Measurements from ENCODE around the gene FNDC8.
"Not testable (repeated sequence)": the region's sequence is repeated elsewhere in the genome, so short reads cannot be mapped to it uniquely, and the experiment has no call there.

The FNDC8 gene

DNA sequence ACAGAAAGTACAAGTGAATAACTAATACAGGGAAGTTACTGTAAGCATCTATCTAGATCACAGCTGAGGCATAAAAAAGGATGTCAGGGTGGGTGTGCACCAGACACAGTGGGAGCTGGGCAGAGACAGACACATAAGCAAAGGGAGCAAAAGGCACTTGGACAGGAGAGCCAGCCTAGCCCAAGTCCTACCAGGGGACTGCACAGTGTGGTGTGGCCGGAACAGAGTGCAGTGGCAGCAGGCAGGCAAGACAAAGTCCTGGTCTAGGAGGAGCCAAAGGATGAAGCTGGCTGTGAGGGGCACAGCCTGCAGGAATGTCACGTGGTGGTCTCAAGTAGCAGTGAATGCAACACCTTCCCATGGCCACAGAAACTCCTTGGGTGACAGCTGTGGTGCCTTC, 23.6 kb upstream of the FNDC8 start:
- FAIRE-seq, result no peak

DNA sequence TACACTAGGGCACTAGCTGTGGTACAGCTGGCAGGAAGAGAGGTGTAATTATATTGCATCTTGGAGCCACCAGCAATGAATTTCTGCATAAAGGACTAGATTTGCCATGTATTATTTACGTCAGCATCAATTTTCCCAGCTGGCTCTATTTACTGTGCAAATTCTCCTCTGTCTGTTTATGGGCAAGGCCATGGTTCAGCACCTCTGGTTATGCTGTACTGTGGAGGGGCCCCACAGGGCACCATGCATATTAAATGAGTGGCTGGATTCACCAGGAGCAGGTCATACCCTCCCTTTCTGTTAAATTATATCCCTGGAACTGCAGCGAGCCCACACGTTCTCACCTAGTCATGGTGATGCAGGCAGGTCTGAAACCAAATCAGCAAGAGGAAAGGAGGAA, 21.5 kb upstream of the FNDC8 start:
- FAIRE-seq, result no peak

DNA sequence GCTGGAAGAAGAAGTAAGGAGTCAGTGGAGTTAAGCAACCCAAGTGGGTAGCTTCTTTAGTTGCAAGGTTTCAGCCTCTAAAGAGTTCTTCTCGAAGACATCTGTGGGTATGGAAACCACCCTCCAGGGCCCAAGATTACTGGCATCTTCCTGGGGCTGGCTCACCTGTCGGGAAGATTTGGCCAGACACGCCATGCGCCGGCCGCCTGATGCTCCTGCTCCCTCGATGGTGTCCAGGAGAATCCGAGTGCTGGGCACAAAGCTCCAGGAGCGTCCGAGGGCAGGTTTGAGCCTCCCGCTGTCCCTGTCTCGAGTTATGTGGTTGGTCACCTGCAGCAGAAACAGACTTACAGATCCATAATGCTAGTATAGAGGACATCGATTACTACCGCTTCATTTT, 20.4 kb upstream of the FNDC8 start:
- no peak for FAIRE-seq

DNA sequence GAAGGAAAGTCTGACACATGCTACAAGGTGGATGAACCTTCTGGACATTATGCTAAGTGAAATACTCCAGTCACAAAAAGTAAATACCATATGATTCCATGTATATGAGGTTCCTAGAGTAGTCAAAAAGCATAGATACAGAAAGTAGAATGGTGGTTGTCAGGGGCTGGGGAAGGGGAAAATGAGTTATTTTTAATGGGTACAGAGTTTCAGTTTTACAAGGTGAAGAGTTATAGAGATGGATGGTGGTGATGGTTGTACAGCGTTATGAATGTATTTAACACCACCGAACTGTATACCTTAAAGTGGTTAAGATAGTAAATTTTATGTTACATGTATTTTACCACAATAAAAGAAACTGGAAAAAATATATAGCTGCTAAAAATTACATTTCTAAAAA, 19.7 kb upstream of the FNDC8 start:
- FAIRE-seq, result no peak

DNA sequence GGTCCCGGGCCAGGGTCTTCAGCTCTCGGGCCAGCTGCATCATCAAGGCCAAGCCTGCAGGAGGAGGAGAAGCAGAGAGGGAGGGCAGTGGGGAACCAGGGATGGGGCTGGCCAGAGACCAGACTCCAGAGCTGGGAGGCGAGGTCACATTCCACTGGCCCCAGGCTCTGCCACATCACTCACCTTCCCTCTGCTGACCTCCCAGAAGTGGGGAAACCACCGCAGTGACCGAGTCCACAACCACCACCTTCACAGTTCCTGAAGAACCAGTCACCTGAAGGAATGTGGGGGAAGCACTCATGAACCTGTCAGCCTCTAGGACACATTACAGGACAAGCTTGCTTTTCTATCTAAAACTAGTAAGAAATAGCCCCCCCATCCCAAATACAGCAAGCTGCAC, 18.1 kb upstream of the FNDC8 start:
- no peak for FAIRE-seq

DNA sequence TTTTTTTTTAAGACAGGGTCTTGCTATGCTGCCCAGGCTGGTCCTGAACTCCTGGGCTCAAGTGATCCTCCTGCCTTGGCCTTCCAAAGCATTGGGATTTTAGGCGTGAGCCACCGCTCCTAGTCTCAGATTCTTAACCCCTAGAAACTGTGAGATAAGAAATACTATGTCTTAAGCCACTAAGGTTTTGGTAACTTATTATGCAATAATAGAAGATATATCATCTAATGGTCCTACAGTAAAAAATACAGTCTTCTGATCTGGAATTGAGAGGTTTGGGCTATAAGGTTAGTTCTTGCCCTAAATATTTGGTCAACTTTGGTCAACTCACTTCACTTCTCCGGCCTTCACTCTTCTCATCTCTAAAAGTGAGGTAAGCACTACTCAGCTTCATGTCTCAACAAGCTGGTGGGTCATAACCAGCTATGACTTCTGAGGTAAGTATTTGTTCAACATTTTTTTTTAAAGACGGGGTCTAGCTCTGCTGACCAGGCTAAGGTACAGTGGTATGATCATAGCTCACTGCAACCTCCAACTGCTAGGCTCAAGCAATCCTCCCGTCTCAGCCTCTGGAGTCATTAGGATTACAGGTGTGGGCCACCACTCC, 16.5 kb upstream of the FNDC8 start:
- FAIRE-seq, result no peak

DNA sequence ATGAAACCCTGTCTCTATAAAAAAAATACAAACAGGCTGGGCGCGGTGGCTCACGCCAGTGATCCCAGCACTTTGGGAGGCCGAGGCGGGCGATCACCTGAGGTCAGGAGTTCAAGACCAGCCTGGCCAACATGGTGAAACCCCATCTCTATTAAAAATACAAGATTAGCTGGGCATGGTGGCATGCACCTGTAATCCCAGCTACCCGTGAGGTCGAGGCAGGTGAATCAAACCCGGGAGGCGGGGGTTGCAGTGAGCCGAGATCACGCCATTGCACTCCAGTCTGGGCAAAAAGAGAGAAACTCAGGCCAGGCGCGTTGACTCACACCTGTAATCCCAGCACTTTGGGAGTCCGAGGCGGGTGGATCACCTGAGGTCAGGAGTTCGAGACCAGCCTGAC, 10.6 kb upstream of the FNDC8 start:
- not testable (repeated sequence) for FAIRE-seq

DNA sequence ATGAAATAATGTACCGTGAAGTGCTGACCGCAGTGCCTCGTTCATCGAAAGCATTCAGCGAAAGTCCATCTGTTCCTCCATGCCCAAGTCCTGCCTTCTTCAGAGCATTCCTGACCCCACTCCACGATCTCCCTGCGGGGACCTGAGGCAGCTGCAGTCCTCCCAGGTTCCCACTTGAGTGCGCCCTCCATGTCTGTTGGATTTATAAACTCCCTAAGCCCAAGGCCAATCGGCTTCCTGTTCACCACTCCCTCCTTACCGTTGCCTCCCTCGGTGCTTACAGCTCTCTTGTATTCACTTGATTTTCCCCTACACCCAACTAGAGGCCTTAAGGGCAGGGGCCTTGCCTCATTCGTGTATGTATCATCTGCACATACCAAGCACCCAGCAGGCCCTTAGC, 4.6 kb upstream of the FNDC8 start:
- no peak for FAIRE-seq

DNA sequence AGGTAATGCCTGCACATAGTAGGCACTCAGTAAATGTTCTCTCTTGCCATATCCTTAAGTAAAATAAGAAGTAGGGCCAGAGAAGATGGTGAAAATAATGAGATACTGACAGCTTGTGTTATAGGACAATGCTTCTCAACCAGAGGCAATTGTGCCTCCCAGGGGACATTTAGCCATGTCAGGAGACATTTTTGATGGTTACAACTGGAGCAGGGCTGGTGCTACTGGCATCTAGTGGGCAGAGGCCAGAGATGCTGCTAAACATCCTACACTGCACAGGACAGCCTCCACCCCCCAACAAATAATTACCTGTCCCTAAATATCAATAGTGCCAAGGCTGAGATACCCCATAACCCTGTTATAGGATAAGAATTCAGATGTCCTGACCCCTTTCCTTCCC, 3.4 kb upstream of the FNDC8 start:
- no peak for FAIRE-seq

DNA sequence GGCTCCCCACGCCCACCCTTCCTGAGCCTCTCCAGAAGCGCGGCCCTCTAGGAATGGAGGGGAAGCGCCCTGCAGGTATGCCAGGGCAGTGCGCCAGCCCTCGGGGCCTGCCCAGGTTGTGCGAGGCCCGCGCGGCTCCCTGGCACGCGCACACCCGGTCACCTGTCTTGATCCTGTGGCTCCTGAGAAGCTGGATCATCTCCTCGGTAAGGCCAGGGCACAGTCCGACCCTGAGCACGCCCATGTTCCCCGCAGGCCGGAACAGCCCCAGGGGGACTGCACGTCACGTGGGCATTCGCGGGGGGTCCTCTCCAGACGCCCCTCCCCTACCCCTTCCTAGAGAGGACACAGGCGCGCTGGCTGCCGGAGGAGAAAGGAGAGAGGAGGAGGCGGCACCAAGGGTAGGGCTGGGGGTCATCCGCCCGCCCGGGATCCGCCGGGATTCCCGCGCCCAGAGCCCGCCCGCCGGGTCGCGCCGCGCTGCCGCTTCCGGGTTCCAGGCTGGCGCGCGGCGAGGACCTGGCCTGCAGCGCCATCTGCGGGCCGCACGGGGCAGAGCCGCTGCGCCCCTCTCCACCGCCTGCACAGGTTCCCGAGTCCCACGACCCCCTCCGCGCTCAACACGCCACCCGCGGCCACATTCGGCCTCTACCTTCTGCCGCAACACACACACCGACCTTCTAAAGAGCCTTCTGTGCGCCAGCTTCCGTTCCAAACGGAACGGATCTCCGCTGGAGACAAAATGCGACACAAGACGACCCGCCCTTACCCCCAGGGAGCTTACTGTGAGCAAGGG, 1.8 kb upstream of the FNDC8 start, which contains the start of gene RAD51D:
Gene RAD51D, minus strand, starts transcription at position 491 of the 796 bp plus-strand sequence. Its CDS starts 247 bp downstream, at position 244.
- no peak for FAIRE-seq

DNA sequence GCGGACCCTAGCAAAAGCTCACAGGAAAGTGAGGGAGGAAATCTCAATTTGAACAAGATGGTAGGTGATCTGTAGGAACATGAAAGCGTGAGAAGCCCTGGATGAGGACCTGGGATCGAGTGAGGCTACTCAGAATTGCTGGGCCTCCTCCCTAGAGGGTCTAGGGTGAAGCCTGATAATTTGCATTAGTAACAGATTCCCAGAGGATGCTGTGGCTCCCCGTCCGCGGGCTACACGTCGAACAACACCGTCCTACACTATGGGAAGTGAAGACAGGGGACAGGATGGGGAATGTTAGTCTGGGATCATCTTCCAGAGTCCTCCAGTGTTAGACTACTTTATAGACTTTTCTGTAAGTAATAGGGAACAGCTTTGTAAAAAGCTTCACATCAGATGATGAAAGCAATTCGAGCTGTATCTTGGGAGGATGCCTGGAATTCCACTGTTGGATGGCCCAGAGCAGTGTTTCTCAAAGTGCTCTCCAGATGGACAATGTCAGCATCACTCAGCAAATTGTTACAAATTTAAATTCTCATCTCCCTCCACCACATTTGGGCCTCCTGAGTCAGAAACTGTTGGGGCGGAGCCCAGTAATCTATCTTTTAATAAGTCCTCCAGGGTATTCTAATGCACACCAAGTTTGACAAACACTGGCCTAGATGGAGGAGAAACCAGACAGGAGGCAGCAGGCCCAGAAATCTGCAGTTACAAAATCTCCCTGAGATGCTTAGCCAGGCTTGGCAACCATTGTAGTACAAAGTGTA, 6.5 kb downstream of the FNDC8 start:
- no peak for FAIRE-seq

DNA sequence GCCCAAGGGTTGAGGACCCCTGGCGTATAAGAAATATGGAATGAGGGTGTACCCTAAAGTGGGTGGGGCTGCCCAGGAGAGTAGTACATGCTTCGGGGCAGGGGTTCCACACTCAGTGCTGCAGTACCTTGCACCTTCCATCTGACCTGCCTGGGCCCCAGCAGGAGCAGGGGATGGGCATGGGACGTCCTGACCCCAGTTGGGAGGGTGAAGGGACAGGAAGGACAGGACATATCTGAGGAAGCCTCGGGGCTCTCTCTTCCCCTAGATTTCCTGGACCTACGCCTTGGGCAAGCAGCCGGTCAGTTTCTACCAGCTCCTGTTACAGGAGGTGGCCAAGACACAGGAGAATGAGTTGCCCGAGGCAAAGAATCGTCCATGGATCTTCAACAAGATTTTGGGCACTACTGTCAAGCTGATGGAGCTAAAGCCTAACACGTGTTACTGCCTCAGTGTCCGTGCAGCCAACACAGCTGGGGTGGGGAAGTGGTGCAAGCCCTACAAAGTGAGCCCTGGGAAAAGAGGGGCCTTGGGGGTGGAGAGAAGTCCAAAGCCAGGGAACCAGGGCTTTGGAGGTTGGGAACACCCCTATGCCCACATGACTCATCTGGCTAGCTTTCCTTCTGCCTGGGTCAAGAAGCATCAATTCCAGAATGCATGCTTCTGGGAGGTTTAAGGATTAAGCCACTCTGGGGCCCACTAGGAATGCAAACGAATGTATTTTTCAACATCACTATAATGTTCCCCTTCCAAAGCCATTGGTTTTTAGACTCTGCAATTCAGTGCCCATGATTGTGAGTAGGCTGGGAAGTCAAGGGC, 7.9 kb downstream of the FNDC8 start:
- FAIRE-seq, result no peak

DNA sequence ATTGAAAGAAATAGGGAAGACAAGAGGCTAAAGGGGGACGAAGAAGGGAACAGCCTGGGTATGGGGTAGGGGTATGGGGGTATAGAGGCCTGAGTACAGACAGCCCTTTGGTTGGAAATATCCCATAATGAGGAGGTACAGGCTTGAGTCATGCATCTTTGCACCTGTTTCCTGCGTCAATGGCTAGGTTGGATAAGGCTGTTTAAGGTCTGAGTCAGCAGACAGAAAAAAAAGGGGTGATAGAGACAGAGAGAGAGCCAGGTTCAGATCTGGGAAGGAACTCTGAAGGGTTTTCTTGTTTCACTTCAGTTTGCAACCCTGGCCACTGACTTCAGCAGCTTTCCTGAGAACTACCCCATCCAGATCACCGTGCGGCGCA, 8.5 kb downstream of the FNDC8 start:
- no peak for FAIRE-seq

DNA sequence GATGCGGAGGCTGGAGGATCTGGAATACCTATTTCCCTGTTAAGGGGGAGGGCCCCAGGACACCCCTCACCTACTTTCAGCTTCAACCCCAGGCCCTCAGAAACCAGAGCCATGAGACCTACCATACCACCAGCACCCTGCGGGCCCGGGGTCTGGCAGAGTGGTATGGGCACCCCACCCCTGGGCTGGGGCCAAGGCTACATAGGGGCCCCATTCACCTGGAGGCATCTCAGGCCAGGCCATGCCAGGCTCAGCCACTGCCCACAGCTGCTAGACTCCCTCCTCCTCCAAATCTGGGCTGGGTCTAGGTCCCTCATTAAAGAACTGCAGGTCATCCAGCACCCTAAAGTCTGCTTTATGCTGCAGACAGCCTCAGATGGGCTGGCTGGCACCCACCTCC, 9.0 kb downstream of the FNDC8 start:
- FAIRE-seq, result no peak

DNA sequence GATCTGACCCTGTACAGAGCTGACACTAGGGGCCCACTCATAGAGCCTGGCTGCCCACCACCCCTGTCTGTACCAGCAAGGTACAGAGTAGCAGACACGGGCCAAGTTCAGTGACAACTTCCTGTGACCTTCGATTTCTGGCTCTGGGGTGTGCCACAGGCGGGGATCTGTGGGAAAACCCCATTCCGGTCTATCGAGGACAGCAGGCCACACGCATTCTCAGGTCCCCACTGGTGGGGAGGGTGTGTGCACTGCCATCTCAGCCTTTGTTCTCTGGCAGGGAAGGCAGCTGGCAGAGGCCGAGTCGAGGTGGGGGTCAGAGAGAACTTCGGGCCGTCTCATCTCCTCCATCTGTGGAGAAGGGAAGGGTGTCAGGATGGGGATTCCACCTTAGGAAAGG, 10.7 kb downstream of the FNDC8 start:
- FAIRE-seq, result no peak

DNA sequence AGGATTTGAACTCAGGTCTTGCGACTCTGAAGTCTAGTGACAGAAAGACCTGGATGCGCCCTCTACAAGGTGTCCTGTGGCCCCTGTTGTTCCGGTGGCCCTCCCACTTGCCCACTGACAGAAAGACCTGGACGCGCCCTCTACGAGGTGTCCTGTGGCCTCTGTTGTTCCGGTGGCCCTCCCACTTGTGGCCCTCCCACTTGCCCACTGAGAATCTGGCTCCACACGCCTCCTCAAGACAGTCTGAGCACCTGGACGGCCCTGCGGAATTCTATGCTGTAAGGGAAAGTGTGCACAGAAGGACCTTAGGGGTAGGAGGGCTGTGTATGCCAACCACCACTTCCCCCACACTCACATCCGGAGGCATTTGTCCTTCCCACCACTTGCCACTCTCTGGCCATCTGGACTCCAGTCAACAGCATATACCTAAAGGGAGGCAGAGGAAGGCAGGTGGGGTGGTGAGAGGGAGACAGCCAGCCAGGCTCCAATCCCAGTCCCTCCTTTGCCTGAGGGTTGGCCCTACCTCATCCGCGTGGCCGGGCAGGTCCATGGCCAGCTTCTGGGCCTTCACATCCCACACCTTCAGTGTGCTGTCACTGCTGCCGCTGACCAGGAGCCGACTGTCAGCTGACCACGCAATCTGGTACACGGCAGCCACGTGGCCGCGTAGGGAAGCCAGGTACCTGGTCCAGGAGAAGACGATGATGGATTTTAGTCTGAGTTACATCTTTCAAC, 11.6 kb downstream of the FNDC8 start:
- no peak for FAIRE-seq

DNA sequence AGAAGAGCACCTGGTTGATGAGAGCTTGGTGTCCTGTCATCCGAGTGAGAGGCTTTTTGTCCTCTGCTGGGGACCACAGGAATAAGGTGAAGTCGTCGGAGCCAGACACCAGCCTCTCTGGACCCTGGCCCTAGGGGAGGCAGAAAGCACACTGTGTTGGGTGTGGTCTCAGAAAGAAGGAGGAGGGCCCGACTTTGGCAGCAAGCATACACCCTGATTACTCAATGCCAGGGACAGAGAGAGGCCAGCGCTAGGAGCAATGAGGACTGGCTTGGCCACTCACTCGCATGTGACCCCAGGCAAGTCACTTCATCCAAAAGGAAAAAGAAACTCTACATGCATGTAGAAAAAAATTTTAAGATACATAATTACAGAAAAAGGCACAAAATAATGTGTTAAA, 13.9 kb downstream of the FNDC8 start:
- no peak for FAIRE-seq

DNA sequence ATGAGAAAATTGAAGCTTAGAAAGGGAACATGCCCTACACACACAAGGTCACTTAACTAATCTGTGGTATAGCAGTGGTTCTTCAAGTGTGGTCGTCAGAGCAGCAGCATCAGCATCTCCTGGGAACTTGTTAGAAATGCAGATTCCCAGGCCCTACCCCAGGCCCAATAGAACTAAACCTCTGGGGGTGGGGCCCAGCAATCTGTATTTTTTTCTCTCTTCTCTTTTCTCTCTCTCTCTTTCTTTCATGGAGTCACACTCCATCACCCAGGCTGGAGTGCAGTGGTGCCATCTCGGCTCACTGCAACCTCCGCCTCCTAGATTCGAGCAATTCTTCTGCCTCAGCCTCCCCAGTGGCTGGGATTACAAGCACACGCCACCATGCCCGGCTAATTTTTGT, 16.8 kb downstream of the FNDC8 start:
- FAIRE-seq, result no peak

DNA sequence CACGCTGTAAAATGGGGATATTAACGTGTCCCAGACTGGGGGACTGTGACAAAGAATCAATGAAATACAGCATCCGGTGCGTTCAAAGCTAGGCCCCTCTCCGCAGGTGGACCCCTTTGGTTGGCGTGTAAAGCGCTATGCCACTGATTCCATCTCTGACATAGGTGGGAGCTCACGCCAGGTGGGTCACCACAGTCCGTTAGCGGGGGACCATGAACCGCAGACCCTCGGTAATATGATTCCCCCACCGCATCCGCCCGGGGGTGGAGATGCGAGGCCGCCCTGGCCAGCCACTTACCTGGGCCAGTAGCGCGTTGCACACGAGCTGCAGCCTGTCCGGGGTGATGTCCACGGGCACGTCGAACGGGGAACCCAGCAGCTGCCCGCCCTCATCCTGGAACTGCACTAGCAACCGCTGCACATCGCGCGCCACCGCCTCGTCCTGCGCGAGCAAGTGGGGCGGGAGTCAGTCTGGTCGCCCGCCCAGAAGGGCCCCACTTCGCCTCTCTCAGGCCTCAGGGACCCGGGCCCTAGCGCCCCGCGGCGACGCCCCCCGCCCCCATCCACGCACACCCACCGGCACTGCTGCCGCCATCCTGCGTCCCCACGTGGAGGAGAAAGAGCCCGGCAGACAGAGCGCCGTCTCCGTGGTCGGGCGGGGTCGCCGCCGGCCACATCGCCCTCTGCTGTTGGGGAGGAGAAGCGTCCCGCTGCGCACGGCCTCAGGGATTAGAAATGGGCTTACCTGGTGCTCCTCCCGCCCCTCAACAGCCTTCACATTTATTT, 20.5 kb downstream of the FNDC8 start, which contains the start of gene NLE1:
Gene NLE1, minus strand, starts transcription at position 623 of the 786 bp plus-strand sequence. Its CDS starts 28 bp downstream, at position 595.
- no peak for FAIRE-seq

DNA sequence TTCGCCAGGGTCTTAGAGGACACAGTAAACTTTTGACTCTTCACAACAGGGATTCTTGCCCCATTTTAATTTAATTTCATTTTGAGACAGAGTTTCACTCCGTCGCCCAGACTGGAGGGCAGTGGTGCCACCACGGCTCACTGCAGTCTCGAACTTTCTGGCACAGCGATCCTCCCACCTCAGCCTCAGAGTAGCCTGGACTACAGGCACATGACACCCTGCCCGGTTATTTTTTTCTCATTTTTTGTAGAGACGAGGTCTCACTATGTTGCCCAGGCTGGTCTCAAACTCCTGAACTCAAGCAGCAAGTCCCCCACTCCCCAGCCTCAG, 21.0 kb downstream of the FNDC8 start:
- no peak for FAIRE-seq

DNA sequence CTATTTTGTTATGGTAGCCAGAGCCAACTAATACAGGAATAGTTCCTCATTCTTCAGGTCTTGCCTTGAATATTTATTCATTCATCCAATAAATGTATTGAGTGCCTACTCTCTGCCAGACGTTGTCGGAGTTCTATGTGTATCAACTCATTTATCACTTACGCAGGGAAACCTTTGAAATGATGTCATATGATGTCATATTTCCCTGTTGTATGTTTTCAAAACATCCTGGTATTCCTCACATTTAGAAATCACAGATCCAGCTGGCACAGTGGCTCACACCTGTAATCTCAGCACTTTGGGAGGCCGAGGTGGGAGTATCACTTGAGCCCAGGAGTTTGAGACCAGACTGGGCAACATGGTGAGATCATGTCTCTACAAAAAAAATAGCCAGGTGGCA, 23.4 kb downstream of the FNDC8 start:
- FAIRE-seq, result no peak
